ENCODE measurements around the gene FLRT2.

DNA sequence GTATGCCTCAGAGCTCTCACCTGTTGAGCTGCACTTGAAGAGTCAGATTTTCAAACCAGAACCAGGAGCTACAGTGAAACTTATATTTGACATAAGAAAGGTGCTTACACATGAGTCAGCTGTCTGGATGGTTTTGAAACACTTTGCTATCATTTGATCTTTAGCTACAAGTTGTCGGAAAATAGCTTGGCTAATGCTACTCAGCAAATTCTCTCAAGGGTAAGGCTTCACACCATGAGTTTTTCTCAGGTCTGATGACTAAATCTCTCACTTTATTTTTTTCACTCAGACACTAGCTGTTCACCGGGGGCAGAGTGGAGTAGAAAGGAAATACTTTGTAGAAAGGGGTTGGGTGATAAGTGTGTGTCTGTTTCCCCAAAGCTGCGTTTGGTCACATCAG is 171.8 kb downstream of the FLRT2 start:
- TF ChIP-seq, protein P1, sequence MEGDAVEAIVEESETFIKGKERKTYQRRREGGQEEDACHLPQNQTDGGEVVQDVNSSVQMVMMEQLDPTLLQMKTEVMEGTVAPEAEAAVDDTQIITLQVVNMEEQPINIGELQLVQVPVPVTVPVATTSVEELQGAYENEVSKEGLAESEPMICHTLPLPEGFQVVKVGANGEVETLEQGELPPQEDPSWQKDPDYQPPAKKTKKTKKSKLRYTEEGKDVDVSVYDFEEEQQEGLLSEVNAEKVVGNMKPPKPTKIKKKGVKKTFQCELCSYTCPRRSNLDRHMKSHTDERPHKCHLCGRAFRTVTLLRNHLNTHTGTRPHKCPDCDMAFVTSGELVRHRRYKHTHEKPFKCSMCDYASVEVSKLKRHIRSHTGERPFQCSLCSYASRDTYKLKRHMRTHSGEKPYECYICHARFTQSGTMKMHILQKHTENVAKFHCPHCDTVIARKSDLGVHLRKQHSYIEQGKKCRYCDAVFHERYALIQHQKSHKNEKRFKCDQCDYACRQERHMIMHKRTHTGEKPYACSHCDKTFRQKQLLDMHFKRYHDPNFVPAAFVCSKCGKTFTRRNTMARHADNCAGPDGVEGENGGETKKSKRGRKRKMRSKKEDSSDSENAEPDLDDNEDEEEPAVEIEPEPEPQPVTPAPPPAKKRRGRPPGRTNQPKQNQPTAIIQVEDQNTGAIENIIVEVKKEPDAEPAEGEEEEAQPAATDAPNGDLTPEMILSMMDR (IDR thresholded peaks at IDR 0.05): no peak
- TF ChIP-seq POLR2AphosphoS5 (IDR thresholded peaks at IDR 0.05): no peak
